GM04503 (cell line): Measurements from ENCODE around the gene C16orf46.
A peak's percentile ranks its signal among the peaks of the same experiment; 100 is the strongest.
"Not testable (repeated sequence)": the region's sequence is repeated elsewhere in the genome, so short reads cannot be mapped to it uniquely, and the experiment has no call there.

Experiments used
- DNase-seq: peaks from one replicate; pipeline ENCODE4 v3.0.0-alpha.2; 2012; ENCODE audit warnings: low read depth

Gene C16orf46, protein sequence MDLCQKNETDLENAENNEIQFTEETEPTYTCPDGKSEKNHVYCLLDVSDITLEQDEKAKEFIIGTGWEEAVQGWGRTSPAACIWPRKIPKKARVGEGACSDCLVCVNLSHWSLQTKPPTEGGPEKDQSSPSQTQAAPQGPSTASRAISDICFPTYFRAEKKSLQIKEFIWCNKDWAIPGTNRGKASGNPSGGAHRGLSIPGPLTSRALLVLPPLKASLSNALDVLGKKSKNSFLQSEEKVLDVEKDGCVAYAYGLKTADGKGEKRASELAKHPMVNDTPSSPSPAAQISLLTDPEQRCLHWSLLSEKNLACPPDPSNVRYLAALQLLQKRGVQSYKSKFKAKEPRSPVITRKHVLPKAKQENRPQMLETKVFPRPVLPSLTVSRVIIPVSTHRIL

DNA sequence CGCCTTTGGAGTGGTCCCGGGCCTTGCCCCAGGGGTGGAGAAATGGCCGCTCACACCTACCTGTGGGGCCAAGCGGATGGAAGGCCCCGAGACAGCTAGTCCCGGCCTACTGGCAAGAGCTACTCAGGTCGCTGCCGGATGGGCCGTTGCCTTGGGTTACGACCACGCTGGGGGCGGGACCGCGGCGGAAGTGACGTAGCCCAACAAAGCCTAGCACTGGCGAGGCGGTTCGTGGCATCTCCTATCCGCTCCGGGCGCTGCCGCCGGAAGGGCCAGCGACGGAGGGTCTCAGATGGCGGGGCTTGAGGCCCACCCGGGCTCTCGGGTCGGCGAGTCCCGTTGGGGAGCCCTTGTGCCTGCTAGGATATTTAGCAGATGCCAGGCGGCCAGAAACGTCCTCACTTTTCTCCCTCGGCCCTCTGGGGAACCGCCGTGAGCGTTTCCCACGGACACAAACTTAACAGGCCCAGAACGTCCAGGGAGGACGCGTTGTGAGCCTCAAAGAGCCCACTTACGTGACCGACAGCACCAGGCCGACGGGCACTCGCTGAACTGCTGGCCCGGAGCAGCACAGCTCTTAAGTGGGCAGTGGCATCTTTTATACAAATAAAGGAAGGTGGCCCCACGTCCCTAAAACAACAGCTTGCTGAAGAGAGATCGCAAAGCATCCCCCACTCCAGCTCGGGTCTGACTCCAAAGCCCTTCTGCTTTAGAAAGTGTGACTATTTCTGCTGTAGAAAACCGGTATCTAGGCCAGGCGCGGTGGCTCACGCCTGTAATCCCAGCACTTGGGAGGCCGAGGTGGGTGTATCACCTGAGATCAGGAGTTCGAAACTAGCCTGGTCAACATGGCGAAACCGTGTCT, at the start of gene C16orf46:
C16orf46 (minus strand) TSS at position 163 of the 865 bp plus-strand sequence. CDS start 13,283 bp downstream, outside the sequence.
- DNase-seq = peak; percentile 74

DNA sequence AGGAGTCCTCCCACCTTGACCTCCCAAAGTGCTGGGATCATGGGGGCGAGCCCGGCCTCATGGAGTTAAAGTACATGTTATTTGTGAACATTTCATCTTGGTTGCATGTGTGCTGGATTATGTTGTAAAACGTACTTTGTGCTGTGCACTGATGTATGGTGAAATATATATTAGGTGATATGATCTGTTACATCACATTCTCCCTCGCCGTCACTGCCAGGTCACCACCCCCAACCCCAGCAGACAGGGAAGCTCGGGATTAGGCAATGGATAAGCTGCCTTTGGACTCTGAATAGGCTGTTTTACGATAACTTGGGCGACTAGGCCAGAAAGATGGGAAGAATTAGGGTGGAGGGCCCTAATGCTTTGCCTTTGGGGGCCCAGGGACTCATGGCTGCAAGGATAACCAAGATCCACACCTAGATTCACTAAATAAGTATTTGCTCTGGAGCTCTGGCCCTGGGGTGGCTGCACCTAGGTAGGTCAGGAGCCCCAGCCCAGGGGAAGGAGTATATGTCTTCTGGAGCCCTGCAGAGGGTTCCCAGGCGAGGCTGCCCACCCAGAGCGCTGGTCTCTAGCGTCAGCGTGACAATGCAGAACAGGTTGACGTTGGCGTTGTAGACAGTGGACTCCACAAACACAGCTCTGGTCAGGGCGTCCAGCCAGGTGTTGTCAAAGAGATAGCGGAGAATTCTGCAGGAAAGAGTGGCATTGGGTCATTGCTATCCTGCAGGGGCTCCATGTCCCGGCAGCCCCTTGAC, 46.2 kb upstream of the C16orf46 start:
- no peak for DNase-seq

DNA sequence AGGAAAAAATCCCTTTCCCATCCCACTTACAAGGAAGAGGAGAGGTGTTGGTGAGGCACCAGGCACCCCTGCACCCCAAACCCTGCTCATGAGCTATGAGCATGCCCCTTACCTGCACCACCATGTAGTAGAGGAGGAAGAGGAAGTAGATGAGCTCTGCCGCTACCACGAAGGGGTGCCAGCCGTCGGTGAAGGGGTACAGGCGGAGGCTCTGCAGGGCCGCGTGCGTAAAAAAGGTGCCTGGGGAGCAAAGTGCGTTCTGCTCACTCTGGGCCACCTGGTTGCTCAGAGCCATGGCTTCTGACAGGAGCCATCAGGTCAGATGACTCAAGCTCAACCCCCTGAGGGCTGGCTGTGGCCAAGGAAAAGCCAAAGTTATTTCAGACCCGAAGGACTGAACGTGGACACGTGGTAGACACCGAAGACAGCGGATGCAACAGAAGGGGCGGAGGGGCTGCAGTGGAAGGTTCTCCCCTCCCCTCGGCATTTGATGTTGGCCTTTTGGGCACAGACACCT, 44.5 kb upstream of the C16orf46 start:
- no peak for DNase-seq

DNA sequence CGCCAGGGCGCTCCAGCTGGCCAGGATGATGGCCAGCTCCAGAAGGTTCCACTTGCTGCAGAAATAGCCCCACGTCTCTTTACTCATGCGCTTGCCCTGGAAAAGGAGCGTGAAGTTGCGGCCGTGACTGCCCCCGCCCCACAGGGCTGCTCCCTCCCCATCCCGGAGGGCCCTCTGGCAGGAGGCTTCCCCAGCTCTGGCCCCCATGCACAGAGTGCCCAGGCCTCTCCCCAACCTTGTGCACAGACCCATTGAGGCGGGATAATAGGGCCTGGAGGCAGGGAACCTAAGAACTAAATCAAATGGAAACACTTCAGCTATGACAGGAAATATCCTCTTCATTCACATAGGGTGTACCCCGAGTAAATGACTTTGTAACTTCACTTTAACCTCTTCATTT, 40.4 kb upstream of the C16orf46 start:
- no peak for DNase-seq

DNA sequence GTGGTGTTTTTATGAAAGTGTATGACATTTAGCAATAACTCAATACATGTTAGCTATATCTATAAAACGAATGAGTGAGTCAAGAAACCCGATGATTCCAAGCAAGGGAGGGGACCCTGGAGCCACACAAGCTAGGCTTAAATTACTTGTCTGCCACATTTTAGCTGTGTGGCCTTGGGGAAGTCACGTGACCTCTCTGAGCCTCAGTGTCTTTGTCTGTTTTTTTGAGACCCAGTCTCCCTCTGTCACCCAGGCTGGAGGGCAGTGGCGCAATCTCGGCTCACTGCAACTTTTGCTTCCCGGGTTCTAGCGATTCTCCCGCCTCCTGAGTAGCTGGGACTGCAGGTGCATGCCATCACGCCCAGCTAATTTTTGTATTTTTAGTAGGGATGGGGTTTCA, 39.2 kb upstream of the C16orf46 start:
- DNase-seq = no peak

DNA sequence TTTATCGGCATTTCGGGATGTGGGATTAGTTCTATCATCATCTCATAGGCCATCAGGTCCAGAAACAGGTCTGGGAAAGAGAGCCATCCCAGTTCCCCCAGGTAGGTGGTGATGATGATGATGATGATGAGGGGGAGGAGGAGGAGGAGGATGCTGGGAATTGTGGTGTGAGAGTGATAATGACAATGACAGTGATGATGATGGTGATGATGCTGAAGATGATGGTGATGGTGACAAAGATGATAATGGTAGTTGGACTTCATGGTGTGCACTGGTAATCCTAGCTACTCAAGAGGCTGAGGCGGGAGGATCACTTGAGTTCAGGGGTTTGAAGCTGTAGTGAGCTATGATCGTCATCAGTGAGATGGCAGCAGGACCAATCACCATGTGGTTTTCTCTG, 35.4 kb upstream of the C16orf46 start:
- no peak for DNase-seq

DNA sequence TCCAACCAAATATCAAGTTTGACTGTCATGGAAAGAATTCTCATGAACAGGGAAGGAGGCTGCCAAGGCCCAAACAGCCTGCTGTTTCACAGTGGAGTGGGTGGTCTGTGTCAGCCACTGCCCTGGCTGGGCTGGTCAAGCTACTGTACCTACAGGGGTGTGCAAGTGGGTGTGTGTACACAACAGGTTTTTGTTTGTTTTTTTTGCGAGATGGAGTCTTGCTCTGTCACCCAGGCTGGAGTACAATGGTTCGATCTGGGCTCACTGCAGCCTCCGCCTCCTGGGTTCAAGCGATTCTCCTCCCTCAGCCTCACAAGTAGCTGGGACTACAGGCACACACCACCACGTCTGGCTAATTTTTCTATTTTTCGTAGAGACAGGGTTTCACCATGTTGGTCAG, 32.2 kb upstream of the C16orf46 start:
- not testable (repeated sequence) for DNase-seq

DNA sequence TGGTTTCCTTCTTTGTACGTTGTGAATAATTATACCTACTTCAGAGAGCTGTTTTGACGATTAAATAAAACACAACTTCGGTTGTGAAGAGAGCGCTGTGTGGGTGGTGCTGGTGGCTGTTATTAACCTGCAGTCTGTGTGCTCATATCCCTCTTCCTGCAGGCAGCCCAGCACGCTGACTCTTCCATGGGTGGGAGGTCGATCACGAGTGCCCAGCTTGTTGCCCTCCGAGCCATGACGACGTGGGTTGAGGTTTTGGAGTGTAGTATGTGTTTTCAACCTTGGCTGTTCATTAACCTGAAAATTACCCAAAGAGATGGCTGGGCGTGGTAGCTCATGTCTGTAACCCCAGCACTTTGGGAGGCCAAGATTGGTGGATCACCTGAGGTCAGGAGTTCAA, 30.5 kb upstream of the C16orf46 start:
- DNase-seq = no peak

DNA sequence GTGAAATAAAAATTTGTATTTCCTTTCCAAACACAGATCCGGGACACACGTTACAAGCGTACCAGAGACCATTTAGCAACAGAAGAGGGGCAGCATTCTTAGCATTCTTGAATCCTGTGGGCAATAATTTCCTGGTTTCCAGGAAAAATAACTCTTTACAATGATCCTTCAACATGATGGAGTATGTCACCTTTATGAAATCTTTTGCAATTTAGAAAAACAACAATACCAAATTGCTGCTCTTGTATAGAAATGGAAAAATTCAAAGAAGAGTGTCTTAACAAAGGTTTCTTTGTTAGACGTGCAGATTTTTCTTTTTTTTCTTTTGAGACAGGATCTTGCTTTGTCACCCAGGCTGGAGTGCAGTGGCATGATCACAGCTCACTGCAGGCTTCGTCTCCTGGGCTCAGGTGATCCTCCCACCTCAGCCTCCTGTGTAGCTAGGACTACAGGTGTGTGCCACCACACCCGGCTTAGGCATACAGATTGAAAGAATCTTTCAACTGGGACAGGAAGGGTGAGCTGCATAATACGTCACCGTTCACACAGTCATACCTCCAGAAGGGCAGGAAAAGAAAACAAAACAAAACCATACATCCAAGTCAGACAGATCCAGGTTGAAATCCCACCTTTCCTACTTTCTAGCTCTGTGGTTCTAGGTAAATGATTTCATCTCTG, 29.9 kb upstream of the C16orf46 start:
- no peak for DNase-seq

DNA sequence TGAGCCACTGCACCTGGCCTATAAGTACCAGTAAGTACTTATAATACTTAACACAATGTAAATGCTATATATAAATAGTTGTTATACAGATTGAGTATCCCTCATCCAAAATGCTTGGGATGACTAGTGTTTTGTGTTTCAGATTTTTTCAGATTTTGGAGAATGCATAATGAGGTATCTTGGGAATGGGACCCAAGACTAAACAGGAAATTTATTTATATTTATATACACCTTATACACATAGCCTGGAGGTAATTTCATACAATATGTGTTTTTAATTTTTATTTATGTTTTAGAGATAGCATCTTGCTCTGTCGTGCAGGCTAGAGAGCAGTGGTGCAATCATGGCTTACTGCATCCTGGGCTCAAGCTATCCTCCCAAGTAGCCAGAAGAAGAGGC, 28.9 kb upstream of the C16orf46 start:
- no peak for DNase-seq

DNA sequence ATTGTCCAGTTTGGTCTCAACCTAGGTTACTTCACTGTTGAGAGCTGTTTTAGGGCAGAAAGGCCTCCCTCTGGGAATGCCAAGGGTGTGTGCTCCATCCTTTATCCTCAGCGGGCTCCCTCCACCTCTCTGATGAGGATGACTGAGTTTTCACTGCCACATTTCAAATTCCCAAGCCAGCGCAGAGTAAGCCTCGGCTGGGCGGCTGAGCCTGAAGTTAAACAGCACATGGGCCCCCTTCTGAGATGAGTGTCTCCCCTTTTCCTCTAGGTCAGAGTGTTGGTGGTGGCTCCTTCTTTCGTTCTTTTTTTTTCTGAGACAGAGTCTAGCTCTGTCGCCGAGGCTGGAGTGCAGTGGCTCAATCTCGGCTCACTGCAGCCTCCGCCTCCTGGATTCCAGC, 24.7 kb upstream of the C16orf46 start:
- DNase-seq = no peak

DNA sequence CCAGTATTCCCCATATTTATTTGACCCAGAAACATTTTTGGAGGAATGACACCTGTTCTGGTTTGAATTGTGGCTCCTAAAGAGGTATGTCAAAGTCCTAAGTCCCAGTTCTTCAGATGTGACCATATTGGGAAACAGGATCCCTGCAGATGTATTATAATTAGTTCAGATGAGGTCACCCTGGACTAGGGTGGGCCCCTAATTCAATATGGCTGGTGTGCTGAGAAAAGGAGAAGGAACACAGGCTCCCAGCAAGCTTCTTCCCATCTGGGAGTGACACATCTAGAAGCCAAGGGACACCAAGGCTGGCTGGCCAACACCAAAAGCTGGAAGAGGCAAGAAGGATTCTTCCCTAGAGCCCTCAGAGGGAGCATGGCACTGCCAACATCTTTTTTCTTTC, 22.9 kb upstream of the C16orf46 start:
- DNase-seq = no peak

DNA sequence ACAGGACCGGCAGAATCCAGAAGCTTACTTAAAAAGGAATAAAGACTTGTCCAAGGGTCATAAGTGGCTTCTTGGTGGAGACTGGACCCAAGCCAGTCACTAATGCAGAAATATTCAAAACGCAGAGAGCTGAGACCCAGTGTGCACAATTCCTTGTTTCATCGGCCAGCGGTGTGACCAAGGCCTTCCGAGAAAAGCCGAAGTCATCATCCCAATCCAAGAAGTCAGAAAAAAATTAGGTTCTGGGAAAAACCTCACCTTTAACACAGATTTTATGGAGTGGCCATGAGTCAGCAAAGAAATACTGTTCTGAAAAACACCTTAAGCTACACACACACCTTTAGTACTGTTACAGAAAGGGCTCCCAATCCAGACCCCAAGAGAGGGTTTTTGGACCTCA, 20.2 kb upstream of the C16orf46 start:
- DNase-seq = no peak

DNA sequence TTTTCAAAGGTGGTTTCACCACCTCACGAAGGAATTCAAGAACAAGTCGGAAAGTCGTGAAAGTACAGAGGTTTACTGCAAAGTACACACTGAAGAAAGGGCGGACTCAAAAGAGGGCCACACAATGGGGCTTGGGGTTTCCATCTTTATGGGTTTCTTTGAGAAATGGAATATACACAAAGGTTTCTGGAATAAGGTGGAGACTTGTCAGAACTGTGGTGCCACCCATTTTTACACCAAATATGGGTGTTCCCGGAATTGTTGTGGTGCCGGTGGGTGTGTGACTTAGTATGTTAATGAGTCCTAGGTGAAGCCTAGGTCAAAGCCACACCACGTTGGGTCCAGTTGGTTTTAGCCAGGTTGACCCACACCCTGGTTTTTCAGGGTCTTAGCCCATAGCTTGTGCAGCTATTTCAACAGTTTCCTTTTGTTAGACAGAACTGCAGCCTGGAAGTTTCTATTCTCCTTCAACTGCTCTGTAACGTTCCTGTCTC, 19.7 kb upstream of the C16orf46 start:
- DNase-seq = no peak

DNA sequence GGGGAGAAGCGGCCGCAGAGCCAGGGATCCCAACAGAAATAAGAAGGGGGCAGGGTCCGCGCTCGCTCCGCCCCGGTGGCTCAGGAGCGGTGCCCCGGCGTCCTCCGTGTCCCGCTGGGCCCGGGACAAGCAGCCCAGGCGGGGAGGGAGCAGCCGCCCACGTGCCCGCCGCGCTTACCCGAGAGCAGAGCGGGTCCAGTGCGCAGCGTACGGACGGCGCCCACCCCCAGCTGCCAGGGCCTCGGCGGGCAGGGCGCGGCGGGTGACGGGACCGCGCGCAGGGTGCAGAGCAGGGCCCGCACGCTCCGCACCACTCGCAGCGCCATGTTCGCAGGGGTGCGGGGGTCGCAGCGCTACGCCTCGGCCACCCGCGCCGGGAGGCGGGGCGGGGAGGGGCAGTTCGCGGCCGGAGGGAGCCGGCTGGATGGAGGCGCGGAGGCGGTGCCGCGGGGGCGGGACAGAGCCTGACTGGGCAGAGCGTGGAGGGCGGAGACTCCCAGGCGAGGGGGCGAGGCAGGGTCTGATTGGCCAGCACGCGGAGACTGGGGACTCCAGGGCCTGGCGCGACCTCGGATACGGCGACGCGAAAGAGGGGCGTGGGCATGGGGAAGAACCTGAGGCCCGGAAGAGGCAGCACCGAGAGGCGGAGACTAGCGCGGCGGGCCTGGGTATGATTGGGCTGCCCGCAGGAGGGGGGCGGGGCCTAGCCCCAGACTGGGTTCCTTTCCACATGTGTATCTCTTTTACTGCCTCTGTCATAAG, 19.1 kb upstream of the C16orf46 start, which contains the start of gene GCSH:
GCSH (minus strand) TSS at position 443 of the 762 bp plus-strand sequence; CDS start at position 326, 117 bp downstream.
- DNase-seq = peak; percentile 85

DNA sequence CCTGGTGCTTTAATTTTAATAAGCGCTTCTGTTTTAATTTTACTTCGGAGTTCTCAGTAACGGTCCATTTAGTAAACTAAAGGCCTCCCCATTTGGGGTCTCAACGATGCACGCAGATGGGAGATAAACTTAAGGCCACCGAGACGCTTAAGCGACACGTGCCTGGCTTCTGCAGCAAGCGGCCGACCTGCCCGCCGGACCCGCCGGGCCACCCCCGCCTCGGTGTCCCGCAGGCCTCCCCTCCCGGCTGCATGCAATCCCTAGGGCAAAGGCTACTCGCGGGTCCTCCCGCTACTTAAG, 18.6 kb upstream of the C16orf46 start:
- DNase-seq = no peak

DNA sequence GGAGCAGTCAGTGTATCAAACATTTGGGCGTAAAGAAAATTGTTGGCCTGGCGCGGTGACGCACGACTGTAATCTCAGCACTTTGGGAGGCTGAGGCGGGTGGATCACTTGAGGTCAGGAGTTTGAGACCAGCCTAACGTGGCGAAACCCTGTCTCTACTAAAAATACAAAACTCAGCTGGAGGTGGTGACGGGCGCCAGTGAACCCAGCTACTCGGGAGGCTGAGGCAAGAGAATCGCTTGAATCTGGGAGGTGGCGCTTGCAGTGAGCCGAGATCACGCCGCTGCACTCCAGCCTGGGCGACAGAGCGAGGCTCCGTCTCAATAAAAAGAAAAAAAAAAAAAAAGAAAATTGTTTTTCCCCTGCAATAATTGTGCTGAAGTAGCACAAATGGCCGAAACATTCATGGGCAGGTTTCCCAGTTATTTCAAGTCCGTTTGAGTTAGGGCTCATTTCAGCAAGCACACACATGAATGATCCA, 17.8 kb upstream of the C16orf46 start:
- DNase-seq = no peak

DNA sequence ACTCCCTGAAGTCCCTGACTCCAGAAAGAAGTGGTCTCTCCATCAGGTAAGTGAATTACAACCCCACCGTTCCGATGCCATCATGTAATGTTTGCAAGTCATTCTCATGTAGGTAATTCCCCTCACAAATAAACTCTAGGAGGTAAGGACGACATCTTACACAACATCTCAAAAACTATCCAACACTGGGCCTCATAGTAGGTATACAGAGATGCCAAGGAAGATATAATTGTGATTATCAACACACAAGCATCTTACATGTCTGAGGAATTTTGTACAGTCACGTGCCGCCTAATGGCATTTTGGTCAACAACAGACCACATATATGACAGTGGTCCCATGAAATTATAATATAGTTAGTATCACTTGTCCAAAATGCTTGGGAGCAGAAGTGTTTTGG, 11.8 kb upstream of the C16orf46 start:
- DNase-seq = no peak

DNA sequence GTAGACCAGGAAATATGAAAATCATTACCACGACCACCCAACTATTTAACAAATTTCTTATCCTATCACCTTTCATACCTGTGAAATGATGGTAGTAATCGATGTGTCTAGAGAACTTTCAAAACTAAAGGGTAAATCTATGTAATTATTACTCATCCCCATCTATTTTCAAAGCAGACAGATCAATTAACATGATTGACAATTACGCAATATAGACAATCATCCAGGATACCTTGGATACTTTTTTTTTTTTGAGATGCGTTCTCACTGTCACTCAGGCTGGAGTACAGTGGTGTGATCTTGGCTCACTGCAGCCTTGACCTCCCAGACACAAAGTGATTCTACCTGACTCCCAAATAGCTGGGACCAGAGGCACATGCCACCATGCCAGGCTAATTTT, 4.0 kb upstream of the C16orf46 start:
- no peak for DNase-seq

DNA sequence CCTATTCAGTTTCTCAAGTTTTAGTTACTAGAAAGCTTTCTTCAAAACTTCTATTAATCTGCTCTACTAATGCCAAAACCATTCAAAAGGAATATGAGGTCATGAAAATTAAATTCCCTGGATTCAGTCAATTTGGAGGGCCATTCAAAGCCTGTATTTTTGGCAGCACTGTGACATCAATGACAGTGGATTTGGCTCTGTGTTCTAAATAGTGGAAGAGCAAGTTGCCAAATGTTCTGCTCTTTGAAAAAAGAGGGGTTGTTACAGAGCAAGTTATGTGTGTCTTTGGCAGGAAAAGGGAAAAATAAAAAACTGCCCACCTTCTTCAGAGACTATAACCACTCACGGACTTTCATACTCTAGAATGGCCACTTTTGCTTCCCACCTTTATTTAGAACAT, 3.2 kb upstream of the C16orf46 start:
- DNase-seq = no peak
